ENCODE measurements around the gene TNFRSF12A.

DNA sequence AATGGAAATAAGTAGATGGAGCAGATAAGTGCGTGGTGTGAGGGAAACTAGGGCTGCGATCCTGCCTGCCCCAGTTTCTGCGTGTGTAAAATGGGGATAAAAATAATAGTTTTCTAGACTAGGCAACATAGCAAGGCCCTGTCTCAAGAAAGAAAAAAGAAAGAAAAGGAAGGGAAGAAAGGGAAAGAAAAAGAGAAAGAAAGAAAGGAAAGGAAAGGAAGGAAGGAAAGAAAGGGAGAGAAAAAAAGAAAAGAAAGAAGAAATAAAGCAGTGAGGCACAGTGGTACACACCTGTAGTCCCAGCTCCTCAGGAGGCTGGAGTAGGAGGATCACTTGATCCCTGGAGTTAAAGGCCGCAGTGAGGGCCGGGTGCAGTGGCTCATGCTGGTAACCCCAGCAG lies 37.8 kb upstream of the TNFRSF12A start:
- no peak for TF ChIP-seq POLR2AphosphoS5 (IDR thresholded peaks at IDR 0.05)
- TF ChIP-seq, protein P1, sequence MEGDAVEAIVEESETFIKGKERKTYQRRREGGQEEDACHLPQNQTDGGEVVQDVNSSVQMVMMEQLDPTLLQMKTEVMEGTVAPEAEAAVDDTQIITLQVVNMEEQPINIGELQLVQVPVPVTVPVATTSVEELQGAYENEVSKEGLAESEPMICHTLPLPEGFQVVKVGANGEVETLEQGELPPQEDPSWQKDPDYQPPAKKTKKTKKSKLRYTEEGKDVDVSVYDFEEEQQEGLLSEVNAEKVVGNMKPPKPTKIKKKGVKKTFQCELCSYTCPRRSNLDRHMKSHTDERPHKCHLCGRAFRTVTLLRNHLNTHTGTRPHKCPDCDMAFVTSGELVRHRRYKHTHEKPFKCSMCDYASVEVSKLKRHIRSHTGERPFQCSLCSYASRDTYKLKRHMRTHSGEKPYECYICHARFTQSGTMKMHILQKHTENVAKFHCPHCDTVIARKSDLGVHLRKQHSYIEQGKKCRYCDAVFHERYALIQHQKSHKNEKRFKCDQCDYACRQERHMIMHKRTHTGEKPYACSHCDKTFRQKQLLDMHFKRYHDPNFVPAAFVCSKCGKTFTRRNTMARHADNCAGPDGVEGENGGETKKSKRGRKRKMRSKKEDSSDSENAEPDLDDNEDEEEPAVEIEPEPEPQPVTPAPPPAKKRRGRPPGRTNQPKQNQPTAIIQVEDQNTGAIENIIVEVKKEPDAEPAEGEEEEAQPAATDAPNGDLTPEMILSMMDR (IDR thresholded peaks at IDR 0.05) = no peak
